HG03066 (cell line): ENCODE data around the gene TAF4.

Experiments used
- ATAC-seq: cut with Tn5 transposase; IDR thresholded peaks from one replicate; pipeline ENCODE4 v1.9.1; 2021; ENCODE audit warnings: low read depth; ENCODE audit not compliant: unreplicated experiment

Gene TAF4

DNA sequence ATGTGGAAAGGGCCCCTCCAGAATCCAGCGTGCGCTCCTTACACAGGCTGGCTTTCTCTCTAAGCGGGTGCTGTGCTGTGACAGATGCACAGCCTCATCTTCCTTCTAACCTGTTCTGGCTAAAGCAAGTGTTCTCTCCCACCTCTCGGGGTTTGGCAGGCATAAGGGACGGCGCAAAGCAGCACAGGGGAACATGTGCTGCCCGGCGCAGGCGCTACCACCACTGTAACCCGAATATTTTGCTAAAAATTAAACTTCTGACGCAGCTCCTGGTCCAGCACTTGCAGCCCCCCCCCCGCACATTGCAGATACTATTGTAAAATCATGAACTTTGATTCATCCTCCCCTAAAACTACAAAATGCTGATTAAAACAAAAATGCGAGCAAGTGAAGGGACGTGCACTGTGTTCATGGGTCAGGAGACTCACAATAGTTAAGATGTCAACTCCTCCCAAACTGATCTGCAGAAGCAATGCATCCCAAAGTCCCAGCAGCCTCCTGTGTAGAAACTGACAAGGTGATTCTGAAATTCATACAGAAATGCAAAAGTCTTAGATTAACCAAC lies 43.0 kb downstream of the TAF4 start:
- no peak for ATAC-seq

DNA sequence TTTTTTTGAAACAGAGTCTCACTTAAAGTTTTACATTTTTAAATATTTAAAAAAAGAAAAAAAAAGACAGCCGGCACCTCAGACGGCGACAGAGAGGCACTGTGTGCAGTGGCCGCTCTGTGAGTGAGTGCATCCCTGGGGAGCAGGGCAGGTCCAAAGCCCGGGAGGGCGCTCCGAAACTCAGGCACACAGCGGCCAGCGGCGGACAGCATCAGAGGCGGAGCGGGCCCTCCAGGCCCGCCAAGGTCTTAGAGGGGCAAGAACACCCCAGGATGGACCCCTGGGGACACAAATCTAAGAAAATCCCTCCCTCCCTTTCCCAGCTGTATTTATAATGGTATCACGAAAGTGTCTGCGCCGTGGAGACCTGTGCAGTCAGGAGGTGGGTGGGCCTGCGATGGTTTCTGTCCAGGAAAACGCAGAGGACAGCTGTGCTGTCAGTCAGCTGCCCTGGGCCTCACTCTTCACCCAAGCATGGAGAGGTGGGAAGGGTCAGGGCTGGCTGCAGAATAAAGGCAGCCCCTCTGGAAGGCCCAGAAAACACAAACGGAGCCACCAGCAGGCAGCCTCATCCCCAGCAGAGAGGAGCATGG lies 43.8 kb downstream of the TAF4 start:
- ATAC-seq = no peak

DNA sequence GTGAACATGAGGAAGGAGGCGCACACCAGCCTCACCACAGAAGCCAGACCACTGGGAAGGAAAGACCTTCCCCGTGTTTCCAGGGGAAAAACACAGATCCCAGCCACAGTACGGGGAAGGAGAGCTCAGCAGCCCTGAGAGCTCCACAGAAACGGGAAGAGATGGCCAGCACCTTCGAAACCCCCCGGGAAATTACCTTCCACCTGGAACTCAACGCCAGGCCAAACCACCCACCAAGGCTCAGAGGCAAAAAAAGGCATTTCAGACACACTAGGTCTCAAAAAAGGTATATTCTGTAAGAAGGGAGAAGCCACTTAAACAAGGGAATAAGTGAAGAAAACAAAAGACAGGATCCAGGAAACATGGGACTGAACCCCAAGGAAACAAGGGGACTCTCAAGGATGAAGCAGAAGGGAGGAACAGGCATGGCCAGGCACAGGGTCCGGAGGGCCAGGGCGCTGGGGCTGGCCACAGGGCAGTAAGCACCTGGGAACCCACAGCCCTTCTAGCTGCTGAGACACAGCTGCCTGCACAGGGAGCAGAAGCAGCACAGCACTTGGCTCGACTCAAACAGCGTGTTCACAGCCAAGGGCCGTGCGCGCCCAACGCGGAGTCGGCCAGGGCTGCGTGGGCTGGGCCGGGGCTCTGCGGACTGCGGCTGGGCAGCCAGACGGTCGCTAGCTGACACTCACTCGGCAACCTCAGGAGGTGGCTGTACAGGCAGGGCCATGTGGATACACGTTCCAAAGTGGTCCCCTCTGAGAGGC lies 44.6 kb downstream of the TAF4 start:
- ATAC-seq = no peak

DNA sequence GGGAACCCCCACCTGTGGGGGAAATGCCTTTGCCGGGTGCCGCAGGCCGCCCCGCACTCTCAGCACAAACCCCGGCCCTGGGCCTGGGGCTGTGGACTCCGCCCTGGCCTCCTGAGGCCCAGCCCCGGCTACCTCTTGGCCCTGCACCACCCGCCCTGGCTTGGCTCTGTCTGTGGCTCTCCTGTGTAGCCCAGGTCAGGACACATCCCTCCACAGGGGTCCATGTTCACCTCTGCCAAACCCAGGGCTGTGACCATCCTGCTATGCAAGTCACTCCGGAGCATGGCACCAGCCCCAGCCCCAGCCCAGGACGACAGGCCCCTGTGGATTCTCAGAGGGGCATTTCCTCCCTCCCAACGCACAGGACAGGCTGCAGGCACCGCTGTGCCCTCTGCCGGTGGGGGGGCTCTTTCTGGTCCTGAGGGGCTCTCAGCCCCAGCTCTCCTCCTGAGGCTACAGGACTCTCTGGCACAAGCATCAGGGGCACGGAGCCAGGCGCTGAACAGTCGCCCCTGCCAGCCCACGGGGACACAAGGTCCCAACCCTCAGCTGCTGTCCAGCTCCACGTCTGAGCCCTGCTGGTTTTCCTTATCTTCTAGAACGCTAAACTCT lies 45.7 kb downstream of the TAF4 start:
- no peak for ATAC-seq

DNA sequence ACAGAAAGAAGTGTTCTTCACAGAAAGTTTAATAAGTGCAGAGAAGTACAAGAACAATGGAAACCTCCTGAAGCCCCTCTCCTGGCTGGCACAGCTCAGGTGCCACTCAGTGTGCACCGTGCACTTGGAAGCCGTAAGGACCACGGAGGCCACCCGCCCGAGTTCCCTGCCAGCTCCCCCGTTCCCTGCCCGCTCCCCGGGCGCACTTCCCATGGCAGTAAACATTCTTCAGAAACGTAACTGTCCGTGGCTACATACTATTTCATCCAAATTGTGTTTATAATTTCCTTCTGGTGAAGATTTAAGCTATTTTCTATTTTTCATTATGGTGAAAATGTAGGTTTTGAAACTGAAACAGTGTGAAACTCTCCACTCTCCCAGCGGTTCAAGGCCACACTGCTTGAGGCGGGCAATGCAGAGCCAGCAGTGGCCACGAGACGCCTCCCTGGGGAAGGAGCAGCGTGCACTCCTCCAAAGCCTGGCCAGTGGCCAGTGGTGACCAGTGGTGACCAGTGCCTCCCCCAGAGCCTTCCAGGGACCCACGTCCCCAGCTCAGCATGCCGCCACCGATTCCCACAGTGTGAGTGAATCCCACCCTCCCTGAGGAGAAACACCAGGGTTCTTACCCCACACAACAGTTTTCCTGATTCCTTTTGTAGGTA lies 46.4 kb downstream of the TAF4 start:
- no peak for ATAC-seq

DNA sequence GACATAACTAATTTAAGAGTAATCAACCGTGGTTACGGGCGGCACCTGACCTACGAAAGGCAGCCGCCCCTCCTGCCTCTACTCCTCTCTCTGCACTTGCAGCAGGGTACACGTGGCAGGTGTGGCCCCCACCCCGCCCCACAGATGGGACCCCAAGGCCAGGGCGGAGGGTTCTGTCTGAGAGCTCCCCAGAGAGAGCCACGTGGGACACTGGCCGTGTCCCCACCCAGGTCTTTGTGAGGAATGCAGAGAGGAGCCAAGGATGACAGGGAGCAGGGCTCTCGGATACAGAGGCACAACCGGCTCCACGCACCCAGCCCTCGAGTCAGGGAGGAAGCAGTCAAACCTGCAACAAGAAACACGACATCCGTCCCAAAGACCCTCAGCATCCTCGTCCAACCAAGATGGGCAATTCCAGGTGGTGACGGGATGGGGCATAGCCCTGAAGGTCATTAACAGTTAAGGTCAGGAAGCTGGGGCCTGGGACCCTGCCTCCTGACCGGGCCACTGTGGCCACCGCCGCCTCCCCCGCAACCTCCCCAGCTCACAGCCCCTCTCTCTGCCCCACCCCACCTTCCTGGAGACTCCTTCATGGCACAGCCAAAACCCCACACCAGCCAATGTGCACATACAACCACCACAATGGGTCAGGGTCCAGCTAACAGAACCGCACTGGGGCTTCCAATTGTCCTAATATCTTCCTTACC lies 47.1 kb downstream of the TAF4 start:
- ATAC-seq = no peak

DNA sequence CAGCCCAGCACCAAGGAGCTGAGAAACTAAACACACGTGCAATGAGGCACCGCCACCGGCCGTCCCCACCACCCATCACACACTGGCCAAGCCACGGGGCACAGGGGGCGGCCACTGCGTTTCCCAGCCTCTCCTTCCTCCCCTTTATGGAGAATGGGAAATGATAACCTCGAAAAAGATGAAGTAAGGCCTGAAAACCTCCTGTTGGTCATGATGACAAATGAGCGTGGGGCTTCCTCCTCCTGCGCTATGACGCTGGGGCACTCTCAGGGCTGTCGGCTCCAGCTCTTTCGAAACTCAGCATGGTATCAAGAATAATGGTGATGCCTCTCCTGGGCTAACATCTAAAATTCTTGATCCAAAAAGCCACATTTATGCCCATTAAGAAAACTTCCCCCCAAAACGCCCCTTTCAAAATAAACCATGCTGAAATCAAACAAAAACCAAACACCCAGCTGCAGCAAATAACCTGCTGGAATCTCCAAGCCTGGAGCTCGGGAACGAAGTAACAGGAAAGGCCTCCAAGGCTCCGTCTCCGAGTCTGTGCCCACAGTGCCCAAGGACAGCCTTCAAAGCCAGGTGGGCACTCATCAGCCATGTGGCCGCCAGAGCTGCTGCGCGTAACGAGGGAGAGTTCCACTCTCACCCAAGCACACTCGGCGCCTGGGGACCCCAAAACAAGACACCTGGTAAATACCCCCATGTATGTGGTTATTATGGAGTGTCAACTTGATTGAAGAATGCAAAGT lies 50.0 kb downstream of the TAF4 start:
- ATAC-seq = no peak

DNA sequence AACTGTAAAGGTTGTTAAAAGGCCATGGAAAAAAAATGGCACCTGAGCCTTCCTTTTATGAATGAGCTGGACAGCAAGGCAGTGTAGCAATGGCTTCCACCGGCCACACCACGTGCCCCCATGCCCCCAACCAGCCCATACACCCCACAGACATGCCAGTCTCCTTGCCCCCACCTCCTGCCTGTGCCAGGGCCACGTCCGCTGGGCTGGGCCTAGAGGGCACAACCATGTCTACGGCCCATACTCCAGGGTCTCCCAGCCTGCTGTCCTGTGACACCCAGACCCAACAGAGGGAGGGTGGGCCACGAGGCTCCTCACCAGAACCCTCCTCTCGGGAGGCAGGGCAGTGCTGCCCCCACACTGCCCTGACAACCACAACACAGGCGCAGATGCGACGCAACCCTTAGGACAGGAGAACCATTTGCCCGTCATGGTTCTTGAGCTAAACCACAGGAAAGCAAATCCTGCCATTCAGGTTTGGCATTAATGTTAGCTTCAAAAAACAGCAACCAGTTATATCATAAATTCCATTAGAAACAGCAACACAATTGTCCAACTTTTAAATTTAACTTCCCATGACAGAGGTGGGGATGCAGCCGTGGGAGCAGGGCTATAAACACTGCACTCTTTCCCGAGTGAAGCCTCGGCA lies 50.7 kb downstream of the TAF4 start:
- no peak for ATAC-seq

DNA sequence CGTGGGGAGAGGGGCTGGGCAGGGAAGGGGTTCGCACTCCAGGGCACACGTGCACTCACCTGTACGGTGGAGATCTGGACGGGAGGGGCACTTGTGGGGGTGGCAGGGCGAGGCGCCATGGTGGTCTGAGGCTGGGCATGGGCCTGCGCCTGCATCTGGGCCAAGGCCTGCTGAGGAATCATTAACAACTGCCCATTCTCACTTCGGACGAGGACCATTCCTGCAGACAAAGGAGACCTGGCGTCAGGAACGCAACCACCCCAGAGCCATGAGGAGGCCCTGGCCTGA lies 51.2 kb downstream of the TAF4 start:
- no peak for ATAC-seq

DNA sequence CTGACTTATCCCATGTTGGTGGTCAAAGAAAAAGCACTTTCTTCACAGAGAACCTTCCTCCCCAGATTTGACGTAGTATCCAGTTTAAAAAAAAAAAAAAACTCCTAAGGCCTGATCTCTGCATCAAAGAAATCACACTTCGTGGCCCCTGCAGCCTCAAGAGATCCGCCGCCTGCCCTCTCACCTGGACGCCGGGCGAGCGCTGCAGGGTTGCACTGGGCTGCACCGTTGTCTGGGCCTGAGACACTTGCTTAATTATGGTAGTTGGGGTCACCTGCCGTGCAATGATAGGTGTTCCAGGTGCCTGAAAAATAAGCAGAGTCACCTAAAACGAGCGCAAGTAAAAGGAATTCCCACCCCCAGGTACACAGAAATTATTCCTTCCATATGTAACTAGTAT lies 53.0 kb downstream of the TAF4 start:
- ATAC-seq = no peak

DNA sequence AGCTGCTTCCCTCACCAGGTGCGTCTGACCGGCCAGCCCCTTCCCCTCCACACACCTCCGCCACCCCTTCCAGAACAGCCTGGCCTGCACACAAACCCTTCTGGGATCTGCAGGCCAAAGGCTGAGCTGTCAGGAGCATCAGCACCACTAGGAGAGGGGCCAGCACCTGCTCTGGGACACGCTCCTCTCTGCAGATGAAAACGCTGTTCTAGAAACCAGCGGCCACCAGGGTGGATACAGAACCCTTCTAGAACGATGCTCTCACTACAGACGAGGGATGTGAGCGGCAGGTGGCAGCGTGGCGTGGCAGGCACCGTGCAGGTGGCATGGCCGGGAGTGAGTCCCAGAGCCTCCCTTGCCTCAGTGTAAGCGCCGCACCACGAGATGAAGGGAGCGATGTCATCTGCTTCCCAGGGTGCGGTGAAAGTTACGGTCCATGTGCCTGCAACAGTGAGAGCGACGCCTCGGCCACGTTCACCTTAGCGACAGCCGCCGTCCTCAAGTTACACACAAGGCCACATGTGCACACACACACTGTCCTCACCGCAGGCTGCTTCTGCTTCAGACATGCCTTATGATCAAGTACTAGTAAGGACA lies 53.6 kb downstream of the TAF4 start:
- ATAC-seq = no peak

DNA sequence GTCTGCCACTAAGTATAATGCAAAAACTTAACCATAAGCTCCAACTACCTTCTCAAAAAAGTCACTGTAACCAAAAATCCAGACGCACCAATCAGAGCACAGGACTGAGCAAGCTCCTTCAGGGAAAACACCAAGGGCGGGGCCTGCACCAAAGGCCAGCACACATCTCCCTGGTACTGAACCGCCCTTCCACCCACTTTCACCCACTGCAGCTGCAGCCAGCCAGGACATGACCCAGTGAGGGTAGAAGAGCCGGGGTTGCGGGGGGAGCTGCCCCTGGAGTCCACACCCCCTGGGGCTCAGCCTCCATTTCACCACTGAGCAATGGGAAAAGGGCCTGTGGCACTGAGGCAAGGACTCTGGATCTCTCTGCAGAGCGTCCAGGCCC lies 54.3 kb downstream of the TAF4 start:
- ATAC-seq = no peak

DNA sequence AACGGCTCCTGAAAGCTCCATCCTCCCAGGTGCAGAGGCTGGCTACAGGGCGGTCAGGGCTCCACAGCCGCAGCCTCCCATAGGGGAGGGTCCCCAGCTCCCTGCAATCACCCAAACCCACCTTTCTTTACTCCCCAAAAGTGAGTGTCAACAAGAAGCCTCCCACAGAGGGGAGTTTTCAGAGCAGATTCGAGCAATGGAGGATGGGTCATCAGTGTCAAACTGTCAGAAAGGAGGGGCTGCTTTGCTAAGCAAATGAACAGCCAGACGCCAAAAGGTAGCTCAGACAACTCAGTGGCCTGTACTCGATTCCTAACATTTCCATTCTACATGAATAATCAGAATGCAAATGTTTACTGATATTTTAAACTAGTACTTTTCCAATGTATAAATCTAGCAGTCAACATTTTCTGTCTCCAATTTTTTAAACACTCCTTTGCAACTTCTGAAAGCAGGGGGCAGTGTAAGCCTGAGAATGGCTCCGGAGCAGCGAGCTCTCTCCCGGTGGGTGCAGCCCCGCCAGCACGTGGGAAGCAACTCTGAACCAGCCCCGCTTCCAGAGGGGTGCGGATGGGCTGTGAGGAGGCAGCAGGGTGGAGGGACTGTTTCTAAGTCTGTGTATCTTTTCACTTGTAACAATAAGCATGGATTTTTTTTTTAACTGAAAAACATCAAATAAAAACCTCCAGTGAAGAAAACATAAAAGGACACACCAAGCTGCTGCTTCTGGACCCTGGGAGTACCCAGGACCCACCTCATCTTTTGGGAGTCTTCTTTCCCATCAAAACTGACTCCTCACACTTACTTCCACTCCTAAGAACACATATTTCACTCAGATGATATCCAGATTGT lies 54.9 kb downstream of the TAF4 start:
- no peak for ATAC-seq

DNA sequence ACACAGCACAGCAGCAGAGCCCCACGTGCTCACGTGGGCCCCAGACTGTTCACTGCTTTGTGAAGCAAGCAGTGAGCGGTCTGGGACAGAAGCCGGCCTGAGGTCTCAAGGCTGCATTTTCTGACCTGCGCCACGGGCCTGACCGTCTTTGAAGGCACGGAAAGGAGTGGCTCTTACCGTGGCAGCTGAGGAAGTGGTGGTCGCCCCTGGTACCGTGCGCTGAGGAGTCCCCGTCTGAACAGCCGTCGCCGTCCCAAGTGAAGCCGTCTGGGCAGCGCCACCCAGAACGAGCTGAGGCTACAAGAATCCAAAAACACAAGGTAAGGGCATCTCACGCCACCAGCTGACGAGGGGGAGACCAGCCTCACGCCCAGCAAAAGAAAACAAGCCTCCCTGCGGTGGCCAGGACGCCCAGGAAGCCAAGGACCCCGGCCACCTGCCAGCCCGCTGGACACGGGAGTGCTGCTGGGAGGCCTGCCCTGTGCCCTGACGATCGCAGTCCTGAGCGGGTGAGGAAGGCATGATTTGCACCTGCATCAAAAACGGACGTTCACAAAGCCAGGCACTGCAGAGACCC lies 55.7 kb downstream of the TAF4 start:
- ATAC-seq = no peak

DNA sequence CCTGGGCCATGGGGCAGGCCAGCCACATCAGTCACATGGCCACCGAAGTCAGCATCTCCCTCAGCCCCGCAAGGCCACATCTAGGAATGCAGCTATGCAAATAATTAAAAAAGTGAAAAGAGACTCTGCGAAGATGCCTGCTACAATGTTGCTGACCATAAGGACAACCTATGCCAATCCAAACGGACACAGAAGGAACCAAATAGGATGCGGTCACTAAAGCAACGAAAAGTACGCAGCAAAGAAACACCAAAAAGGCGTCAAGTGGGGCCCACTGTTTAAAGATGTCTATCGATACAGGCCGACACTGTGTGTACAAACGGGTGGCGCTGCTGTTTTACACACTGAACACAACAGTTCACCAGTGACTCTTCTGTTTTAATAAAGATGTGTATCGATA lies 56.4 kb downstream of the TAF4 start:
- no peak for ATAC-seq

DNA sequence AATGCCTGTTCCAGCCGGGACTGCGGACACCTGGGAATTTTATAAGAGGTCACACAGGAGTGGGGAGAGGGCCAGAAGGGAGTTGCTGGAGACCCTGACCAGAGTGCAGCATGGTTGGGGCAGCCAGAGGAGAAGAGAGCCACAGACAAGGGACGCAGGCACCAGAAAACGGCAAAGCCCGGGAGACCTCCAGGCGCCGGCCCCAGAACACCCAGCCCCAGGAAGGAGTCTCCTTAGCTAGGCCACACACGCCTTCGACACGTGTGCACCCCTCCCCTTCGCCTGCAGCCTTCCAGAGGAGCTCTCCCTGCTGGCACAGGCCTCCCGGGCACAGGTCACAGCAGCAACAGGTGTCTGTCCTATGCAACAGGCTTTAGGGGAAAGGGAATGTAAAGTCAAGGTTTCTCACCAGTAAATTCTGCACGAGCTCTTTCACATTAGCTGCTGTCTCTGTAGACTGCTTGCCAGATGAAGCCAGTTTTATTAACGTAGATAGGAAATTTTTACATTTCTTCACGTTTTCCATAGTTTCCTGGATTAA lies 57.0 kb downstream of the TAF4 start:
- ATAC-seq = no peak

DNA sequence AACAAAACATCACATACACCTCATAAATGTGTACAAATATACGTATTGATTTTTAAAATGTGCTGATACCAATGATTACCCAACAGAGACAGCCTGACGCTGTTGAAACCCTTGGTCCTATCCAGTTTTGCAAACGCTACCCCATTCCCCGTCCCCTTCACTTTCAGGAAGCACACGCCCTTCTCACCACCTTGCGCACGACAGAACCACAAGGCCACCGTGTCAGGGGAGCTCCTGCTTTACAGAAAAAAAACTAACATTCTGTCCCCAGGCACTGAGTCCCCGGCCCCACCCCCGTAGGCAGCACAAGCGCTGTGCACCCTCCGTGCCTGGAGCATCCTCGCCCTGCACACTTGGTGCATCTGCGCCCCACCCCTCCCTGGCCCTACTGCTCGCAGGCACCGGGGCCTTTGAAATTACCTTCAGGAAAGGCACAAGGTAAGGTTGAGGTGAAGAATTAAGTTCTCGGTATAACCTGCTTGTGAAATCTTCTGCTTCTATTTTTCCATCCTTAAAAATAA lies 58.5 kb downstream of the TAF4 start:
- ATAC-seq = no peak

DNA sequence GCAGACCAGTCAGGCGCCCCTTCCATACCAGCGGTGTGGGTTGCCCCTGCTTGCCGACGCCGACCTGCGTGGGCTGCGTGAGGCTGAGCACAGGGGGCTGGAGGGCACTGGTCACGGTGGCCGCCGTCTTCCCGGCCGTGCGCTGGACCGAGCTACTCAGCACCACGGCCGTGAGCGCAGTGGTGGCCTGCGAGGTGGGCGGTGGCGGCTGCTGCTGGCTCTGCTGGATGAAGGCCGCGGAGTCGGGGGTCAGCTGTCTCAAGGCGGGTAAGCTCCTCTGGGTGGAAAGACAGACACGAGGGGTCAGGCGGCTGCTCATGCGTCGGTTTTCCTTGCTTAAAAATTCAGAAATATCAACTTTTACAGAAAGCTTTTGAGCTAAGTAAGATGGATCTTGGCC lies 59.2 kb downstream of the TAF4 start:
- no peak for ATAC-seq
